GM20431 (cell line): ENCODE measurements around the gene DNM3.

Source experiments
- in situ Hi-C: fragments of 300-500 bp; cut with MseI, MboI; formaldehyde crosslinking; loops from one replicate; pipeline ENCODE4 v1.15.0; 2020; ENCODE audit warnings: low sequenced_read_pairs; ENCODE audit not compliant: unreplicated experiment

DNM3 gene

DNA sequence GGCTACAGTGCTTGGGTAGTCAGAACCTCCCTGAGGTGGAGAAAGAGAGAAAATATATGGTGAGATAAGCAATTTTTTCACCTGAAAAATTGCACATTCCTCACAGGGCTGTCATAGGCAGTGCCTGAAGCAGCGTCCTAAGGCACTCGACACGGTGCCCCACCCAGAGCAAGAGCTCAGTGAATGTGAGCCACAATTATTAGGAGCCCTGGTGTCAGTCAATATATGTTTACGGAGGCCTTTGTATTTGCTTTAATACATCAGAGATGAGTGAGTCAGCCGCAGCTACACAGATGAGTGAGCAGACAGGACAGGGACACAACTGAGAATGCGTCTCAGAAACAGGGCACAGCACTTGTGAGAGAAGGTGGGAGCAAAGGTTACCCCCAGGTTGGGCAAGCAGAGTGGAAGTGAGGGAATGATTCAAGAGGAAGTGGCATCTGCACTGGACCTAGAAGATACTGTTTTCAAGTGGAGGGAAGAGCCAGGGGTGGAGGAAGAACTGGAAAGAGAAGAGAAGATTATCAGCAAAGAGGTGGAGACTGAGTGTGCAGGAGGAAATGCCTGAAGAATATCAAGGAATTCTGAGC is 607.8 kb downstream of the DNM3 start:
- in situ Hi-C loops: no loop called here

- in situ Hi-C loops: loop anchor here (25.0 kb wide), 1 partner anchor 262 kb away; no protein-coding TSS in a partner anchor
These were observed 608.6 kb downstream of the DNM3 start for GRCh38 chr1:172449585-172450523.

DNA sequence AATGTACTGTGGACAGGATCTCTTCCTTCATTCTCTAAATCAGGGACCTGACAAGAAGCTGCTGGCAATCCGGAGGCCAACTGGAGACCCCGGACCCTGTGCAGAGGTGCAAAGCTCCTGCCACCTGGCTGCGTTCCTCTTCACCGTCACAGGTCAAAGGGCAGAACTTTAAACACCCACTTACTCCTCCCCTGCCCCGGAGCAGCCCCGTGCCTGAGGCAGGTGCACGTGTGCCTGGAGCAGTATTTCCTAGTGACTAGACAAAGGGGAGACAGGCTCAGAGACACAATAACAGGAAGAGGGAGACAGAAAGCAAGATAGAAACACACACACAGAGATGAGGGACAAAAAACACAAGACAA is 609.2 kb downstream of the DNM3 start:
- in situ Hi-C loops: loop anchor here (25.0 kb wide), 1 partner anchor 262 kb away; no protein-coding TSS in a partner anchor

DNA sequence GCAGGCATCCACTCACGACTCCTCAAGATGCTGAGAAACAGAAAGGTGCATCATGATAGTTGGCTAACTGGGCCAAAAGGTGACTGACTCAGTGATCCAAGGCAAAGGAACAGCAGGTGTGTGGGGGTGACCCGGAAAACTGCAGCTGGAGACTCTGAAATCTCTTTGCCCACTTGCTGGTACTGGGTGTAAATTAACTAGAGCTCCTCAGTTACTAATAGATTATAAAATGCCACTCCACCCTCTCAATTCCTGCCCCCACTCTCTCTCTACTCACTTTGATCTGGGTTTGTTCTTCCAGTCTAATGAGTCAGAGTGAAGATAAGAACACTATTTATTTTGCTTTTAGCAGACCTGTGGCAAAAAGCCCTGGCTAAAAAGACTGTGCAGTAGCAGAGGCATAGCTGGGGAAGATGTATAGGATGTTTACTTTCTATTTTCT is 609.7 kb downstream of the DNM3 start:
- in situ Hi-C loops: loop anchor here (25.0 kb wide), 1 partner anchor 261 kb away; no protein-coding TSS in a partner anchor

DNA sequence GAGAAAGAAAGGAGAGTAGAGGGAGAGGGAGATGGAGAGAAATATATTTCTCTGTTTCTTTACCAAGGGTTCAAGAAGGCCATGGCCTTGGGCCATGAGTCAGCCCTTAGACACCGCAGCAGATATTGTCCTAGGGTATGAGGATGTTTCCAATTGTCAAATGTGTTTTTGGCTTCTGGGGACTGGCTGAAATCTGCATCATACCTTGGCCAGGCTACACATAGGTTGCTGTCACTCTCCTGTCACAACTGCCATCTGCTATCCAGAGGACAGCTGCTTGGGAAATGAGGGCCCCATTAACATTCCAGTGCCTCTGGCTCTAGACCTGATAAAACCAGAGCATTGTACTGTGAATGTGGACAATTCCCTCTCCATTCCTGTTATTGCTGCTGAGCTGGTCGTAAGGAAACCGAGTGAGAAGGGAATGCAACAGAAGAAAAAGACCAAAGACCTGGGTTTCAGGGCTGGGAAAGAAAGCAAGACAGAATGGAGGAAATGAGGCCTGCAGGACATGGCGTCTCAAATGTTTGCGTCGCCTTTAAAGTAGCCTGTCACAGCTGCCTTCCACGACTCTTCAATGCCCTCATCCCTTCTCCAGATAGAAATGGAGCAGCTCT is 611.3 kb downstream of the DNM3 start:
- in situ Hi-C loops: loop anchor here (25.0 kb wide), 1 partner anchor 260 kb away; no protein-coding TSS in a partner anchor

GRCh38 chr1:172453153-172453545 is 611.9 kb downstream of the DNM3 start:
- in situ Hi-C loops: loop anchor here (25.0 kb wide), 1 partner anchor 259 kb away; no protein-coding TSS in a partner anchor

- in situ Hi-C loops: loop anchor here (25.0 kb wide), 1 partner anchor 259 kb away; no protein-coding TSS in a partner anchor
These were observed 612.3 kb downstream of the DNM3 start for GRCh38 chr1:172453607-172454006.

- in situ Hi-C loops: loop anchor here (25.0 kb wide), 1 partner anchor 257 kb away; no protein-coding TSS in a partner anchor
These were observed 614.2 kb downstream of the DNM3 start for GRCh38 chr1:172455451-172455850.

DNA sequence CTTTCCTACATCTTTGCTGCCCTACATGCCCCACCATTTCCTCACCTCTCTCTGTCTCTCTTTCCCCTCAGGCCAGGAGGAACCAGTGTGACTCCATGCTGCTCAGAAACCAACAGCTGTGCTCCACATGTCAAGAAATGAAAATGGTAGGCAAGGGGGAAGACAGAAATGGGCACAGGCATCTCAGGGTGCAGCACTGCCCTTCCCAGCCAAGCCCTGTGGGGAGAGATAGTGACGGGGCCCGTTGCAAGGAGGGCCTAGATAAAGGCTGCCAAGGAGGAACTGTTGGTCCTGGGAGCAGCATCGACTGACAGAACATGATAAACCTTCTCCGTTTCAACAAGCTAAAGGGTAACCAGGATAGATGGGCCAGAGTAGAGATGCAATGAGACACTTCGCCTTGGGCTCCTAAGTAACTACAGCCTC is 615.1 kb downstream of the DNM3 start:
- in situ Hi-C loops: loop anchor here (25.0 kb wide), 1 partner anchor 256 kb away; no protein-coding TSS in a partner anchor

- in situ Hi-C loops: loop anchor here (25.0 kb wide), 1 partner anchor 255 kb away; no protein-coding TSS in a partner anchor
These were observed 616.3 kb downstream of the DNM3 start for GRCh38 chr1:172457479-172458130.

DNA sequence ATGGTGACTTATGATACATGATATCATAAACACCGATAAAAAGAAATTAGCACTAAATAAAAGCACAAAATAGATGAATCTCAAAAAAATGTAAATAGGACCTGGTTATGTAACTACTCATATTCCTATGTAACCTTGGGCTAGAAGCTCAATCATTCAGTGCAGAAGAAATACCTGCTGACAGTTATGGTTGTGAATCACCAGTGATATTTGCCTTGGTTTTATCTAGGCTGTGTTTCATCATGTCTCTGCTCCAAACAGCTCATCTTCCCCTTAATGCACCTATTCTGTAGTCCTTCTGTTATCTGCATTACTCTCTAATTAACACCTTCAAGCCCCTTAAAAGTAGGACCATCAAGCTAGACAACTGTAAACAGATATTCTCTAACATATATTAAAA is 618.9 kb downstream of the DNM3 start:
- in situ Hi-C loops: loop anchor here (25.0 kb wide), 1 partner anchor 252 kb away; no protein-coding TSS in a partner anchor

DNA sequence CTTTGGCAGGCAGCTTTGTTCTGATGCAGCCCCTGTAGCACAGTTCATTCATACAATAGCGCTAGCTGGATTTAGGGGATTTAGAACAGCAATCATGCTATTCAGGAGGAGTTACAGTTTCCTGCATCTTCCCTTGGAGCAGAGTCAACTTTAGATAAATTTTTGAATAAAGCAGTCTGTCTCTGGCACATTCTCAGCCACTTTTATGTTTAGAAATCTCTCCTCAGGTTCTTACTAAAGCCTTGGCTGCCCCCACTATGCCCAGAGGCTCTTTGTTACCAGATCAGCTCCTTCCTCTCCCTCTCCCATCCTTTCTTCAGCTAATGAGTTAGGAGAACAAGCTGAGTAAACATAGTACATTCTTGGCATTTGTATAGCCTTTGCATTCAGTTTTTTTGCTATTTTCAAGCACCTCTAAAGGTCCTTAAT is 619.6 kb downstream of the DNM3 start:
- in situ Hi-C loops: loop anchor here (25.0 kb wide), 1 partner anchor 251 kb away; no protein-coding TSS in a partner anchor
